Measurements from ENCODE around the gene CNPY4.

DNA sequence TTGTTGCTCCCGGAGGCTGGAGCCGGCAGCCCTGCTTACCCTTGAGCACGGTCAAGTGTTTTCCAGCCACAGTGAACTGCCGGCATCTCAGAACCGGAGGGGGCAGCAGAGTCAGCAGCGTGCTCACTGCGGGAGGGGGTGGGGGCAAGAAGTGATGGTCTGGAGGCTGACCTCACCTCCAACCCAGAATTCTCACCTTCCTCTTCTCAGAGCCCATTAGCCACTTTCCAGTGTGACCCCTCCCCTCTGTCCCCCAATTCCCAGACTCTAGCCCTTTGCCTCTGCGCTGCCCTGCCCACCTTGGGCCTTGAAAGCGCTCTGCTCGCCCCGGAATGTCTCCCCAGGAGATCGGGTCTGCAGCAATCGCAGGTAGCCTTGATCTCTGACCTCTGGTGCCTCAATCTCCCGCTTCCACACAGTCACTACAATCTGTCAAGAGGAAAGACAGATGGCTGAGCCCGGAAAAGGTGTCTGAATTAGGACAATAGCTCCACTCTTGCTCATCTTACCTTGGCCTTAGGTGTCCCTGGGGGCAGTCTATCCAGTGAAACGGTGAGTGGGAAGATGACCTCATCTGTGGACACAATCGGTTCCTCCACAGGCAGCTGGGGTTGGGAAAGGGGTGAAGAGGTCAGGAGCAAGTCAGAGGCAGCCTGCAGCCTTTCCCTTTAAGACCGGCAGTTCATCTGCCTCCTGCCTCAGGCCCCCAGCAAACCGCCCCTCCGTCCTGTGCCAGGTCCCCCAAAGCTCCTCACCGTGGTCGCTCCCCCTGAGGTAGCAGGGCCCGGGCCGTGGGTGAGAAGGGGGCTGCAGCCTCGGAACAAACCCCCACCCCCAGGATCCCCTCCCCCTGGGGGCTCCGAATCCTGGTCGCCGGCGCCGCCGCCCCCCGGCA, 38.1 kb downstream of the CNPY4 start:
- TF ChIP-seq, protein P1, sequence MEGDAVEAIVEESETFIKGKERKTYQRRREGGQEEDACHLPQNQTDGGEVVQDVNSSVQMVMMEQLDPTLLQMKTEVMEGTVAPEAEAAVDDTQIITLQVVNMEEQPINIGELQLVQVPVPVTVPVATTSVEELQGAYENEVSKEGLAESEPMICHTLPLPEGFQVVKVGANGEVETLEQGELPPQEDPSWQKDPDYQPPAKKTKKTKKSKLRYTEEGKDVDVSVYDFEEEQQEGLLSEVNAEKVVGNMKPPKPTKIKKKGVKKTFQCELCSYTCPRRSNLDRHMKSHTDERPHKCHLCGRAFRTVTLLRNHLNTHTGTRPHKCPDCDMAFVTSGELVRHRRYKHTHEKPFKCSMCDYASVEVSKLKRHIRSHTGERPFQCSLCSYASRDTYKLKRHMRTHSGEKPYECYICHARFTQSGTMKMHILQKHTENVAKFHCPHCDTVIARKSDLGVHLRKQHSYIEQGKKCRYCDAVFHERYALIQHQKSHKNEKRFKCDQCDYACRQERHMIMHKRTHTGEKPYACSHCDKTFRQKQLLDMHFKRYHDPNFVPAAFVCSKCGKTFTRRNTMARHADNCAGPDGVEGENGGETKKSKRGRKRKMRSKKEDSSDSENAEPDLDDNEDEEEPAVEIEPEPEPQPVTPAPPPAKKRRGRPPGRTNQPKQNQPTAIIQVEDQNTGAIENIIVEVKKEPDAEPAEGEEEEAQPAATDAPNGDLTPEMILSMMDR (IDR thresholded peaks at IDR 0.05; ENCODE audit: borderline replicate concordance, extremely low read depth, low read length, poor library complexity, severe bottlenecking), result no peak
- no peak for TF ChIP-seq EZH2 (IDR thresholded peaks at IDR 0.05; ENCODE audit: borderline replicate concordance, low read depth, low read length, severe bottlenecking)

Measured in DND-41 (cell line).